IMR-90 (cell line): ENCODE data around the gene PRSS38. TPM values are rescaled to one million over a fixed set of nuclear protein-coding genes. Genes with fewer than 3 reads are reported as not detected.

ENCODE experiments used
- ATAC-seq: fragments of 200-7000 bp; cut with Tn5 transposase; 2 replicates; pipeline ENCODE4 v1.9.1; 2020; ENCODE audit warnings: low read depth, mild to moderate bottlenecking, moderate library complexity
- BruUV-seq: library from RNA; stranded (reverse); fragments of 400-500 nt; replicated peaks from 2 replicates; lab custom pipeline; 2021; lab: Mats Ljungman, UMichigan
- CTCF ChIA-PET: fragments of 300-600 bp; formaldehyde crosslinking; extraction: SDS; loops from one replicate; lab custom pipeline; 2021; ENCODE audit warnings: antibody characterized with exemption; lab: Yijun Ruan, JAX
- POLR2A ChIA-PET: fragments of 300-600 bp; sonication (Branson Sonifier 250); formaldehyde crosslinking; loops from one replicate; lab custom pipeline; 2022; ENCODE audit warnings: antibody characterized with exemption; ENCODE audit not compliant: unreplicated experiment; lab: Charles Lee
- DNase-seq: peaks from one replicate; pipeline ENCODE4 v3.0.0; 2013
- H2AFZ ChIP-seq: replicated peaks from 2 replicates; pipeline ENCODE3; 2013; ENCODE audit warnings: low read length, mild to moderate bottlenecking; ENCODE audit not compliant: poor library complexity
- H2AK5ac ChIP-seq: 2 replicates; pipeline ENCODE4 v1.6.1; 2013; ENCODE audit warnings: low read depth, low read length, inconsistent platforms
- H2AK9ac ChIP-seq: replicated peaks from 2 replicates; pipeline ENCODE3; 2013; ENCODE audit warnings: mild to moderate bottlenecking, low read depth, low read length, moderate library complexity; ENCODE audit not compliant: poor library complexity
- H2BK120ac ChIP-seq: 2 replicates; pipeline ENCODE4 v1.6.1; 2013; ENCODE audit warnings: low read depth, low read length, inconsistent platforms
- H2BK15ac ChIP-seq: 3 replicates; pipeline ENCODE4 v1.6.1; 2013; ENCODE audit warnings: low read depth, low read length, inconsistent platforms
- H2BK20ac ChIP-seq: 2 replicates; pipeline ENCODE4 v1.6.1; 2013; ENCODE audit warnings: low read depth, mild to moderate bottlenecking, inconsistent platforms, low read length, moderate library complexity
- H2BK5ac ChIP-seq: 2 replicates; pipeline ENCODE4 v1.6.1; 2013; ENCODE audit warnings: mild to moderate bottlenecking, low read depth, low read length, inconsistent platforms; ENCODE audit not compliant: poor library complexity, severe bottlenecking
- H3K14ac ChIP-seq: replicated peaks from 2 replicates; pipeline ENCODE4 v1.6.1; 2013; ENCODE audit warnings: low read depth, low read length, inconsistent platforms
- H3K18ac ChIP-seq: 2 replicates; pipeline ENCODE4 v1.6.1; 2013; ENCODE audit warnings: low read depth, low read length, control low read depth
- H3K23ac ChIP-seq: 2 replicates; pipeline ENCODE4 v1.6.1; 2013; ENCODE audit warnings: low read depth, low read length, inconsistent platforms
- H3K27ac ChIP-seq: 2 replicates; pipeline ENCODE4 v1.5.1; 2013; ENCODE audit warnings: mild to moderate bottlenecking, control low read depth, low read length; ENCODE audit not compliant: insufficient read depth
- H3K27me3 ChIP-seq: 2 replicates; pipeline ENCODE4 v1.6.1; 2013; ENCODE audit warnings: low read length; ENCODE audit not compliant: control insufficient read depth, insufficient read depth
- H3K36me3 ChIP-seq: 2 replicates; pipeline ENCODE4 v1.6.1; 2013; ENCODE audit warnings: low read length, mixed read lengths; ENCODE audit not compliant: control insufficient read depth, insufficient read depth
- H3K4ac ChIP-seq: 2 replicates; pipeline ENCODE4 v1.6.1; 2013; ENCODE audit warnings: low read depth, low read length, inconsistent platforms
- H3K4me1 ChIP-seq: 2 replicates; pipeline ENCODE4 v1.6.1; 2013; ENCODE audit warnings: low read length, mixed read lengths; ENCODE audit not compliant: control insufficient read depth, insufficient read depth
- H3K4me2 ChIP-seq: 2 replicates; pipeline ENCODE4 v1.6.1; 2013; ENCODE audit warnings: low read depth, mild to moderate bottlenecking, control low read depth, low read length, moderate library complexity
- H3K4me3 ChIP-seq: 2 replicates; pipeline ENCODE4 v1.5.1; 2013; ENCODE audit warnings: low read depth, mild to moderate bottlenecking, control low read depth, low read length, moderate library complexity; ENCODE audit not compliant: insufficient read depth
- H3K56ac ChIP-seq: 2 replicates; pipeline ENCODE4 v1.6.1; 2013; ENCODE audit warnings: low read length, inconsistent platforms; ENCODE audit not compliant: insufficient read depth; ENCODE audit errors: extremely low read depth
- H3K79me1 ChIP-seq, 2 experiments: 2 replicates each; pipeline ENCODE4 v1.6.1; 2013; ENCODE audit warnings: low read length in 2 of 2, inconsistent platforms in 1 of 2, low read depth in 1 of 2
- H3K9ac ChIP-seq: 2 replicates; pipeline ENCODE4 v1.6.1; 2013; ENCODE audit warnings: low read depth, low read length, control low read depth
- H3K9me1 ChIP-seq: 2 replicates; pipeline ENCODE4 v1.6.1; 2013; ENCODE audit warnings: low read length, inconsistent platforms; ENCODE audit not compliant: insufficient read depth
- H3K9me3 ChIP-seq: 2 replicates; pipeline ENCODE4 v1.6.1; 2013; ENCODE audit warnings: low read length; ENCODE audit not compliant: control insufficient read depth, insufficient read depth
- H4K20me1 ChIP-seq: 2 replicates; pipeline ENCODE4 v1.6.1; 2013; ENCODE audit warnings: low read length, inconsistent platforms; ENCODE audit not compliant: insufficient read depth
- H4K5ac ChIP-seq: 2 replicates; pipeline ENCODE4 v1.6.1; 2013; ENCODE audit warnings: mild to moderate bottlenecking, low read depth, low read length, control low read depth
- H4K8ac ChIP-seq, 2 experiments: 2 replicates each; pipeline ENCODE4 v1.6.1; 2013; ENCODE audit warnings: low read depth in 2 of 2, low read length in 2 of 2, control low read depth in 1 of 2, inconsistent platforms in 1 of 2
- H4K91ac ChIP-seq: 2 replicates; pipeline ENCODE4 v1.6.1; 2013; ENCODE audit warnings: low read depth, low read length, inconsistent platforms; ENCODE audit not compliant: insufficient read depth
- CHD1 ChIP-seq: IDR thresholded peaks from 2 replicates; pipeline ENCODE4 v1.6.1; 2012; ENCODE audit warnings: low read depth, low read length, improper control_type of control experiment
- WGBS, 2 experiments: methylation state at CpG; one replicate each; pipeline versions ENCODE4 v1.1.5 to v1.1.7; 2013; ENCODE audit warnings: missing lambda C conversion rate in 2 of 2; ENCODE audit not compliant: insufficient read length in 1 of 2; ENCODE audit errors: extremely low coverage in 2 of 2; 5-methylcytosine and 5-hydroxymethylcytosine counted together
- dilution Hi-C: fragments of 300-500 bp; cut with HindIII; formaldehyde crosslinking; loops from one replicate; pipeline ENCODE4 v1.14.3; 2018; ENCODE audit warnings: low sequenced_read_pairs; ENCODE audit not compliant: unreplicated experiment
- in situ Hi-C: fragments of 300-500 bp; cut with MboI; formaldehyde crosslinking; loops from 3 replicates; pipeline ENCODE4 v1.14.3; 2019; ENCODE audit warnings: low sequenced_read_pairs, inconsistent platforms, mixed read lengths
- intact Hi-C: fragments of 100-400 bp; cut with micrococcal nuclease; formaldehyde crosslinking; loops from 2 replicates; pipeline ENCODE4 v1.10.0; 2022
- polyA plus RNA-seq, 3 experiments: library from polyadenylated mRNA; depleted of rRNA; stranded (reverse); fragments of >200 nt; gene quantifications; 2 replicates each; pipeline ENCODE4 v1.2.3, GENCODE V29; 2012; ENCODE audit warnings: low replicate concordance in 1 of 3
- total RNA-seq: library from RNA; depleted of rRNA; stranded (reverse); fragments of >200 nt; gene quantifications from 2 replicates; pipeline ENCODE4 v1.2.3, GENCODE V29; 2012

PRSS38 gene
- total and polyA plus RNA-seq, 2 of the 4 experiments (the other 2 are of a cell fraction): not detected

DNA sequence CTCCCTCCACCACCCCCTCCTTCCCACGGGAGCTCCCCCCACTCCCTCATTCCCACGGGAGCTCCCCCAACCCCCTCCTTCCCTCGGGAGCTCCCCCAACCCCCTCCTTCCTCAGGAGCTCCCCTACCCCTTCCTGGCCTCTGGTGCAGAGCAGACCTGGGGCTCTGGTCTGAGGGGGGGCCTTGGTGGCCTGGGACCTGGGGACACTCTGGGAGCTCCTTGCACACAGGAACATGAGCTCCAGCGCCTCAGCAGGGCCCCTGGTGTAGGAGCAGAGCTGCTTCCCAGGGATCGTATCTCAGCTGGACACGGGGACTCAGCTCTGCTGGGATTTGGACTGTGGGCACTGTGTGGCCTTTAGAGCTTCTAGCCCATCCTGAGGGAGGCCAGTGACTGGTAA lies 19.7 kb upstream of the PRSS38 start:
- no TSS peak for BruUV-seq
- H3K79me1 ChIP-seq: no peaks in the 10 kb centered on the region
- no peak overlapping the region for H3K18ac ChIP-seq
- H3K14ac ChIP-seq: no peak overlapping the region
- ChIA-PET POLR2A (interaction anchor here (0.9 to 1.0 kb wide), 2 partner anchors 13 to 22 kb away, joined by 3 to 6 read pairs; no protein-coding TSS in a partner anchor), CTCF (interaction anchor here (0.5 kb wide), 1 partner anchor 152 kb away, joined by 6 read pairs; no protein-coding TSS in a partner anchor)
- H3K9me3 ChIP-seq: no peaks in the 10 kb centered on the region
- no peak overlapping the region for H3K23ac ChIP-seq
- H2BK5ac ChIP-seq: no peak overlapping the region
- H4K5ac ChIP-seq: no peak overlapping the region
- no peak overlapping the region for H2AK5ac ChIP-seq
- no peak overlapping the region for H3K4ac ChIP-seq
- no peak overlapping the region for H3K27ac ChIP-seq
- no peaks in the 10 kb centered on the region for H4K20me1 ChIP-seq
- ATAC-seq (no peak), DNase-seq (no peak)
- peaks cover 12% of the 10 kb centered on the region; the same call in 1 of the 2 replicates for H3K9me1 ChIP-seq
- no peak overlapping the region for H4K8ac ChIP-seq
- H3K27me3 ChIP-seq: peaks cover 11% of the 10 kb centered on the region
- H3K4me2 ChIP-seq: no peak overlapping the region
- peaks cover 17% of the 10 kb centered on the region for H3K4me1 ChIP-seq
- in situ Hi-C loops (no loop called here), dilution Hi-C loops (no loop called here), intact Hi-C loops (no loop called here)
- H3K56ac ChIP-seq: no peak overlapping the region
- no peak overlapping the region for H3K9ac ChIP-seq
- no peak overlapping the region for H2BK120ac ChIP-seq
- WGBS, 2 experiments: no CpG with 5 or more reads among the region's 6 CpGs
- H3K4me3 ChIP-seq: no peak overlapping the region
- H2BK15ac ChIP-seq: no peak overlapping the region
- no peak overlapping the region for H2BK20ac ChIP-seq
- no peaks in the 10 kb centered on the region for H3K36me3 ChIP-seq
- H4K91ac ChIP-seq: no peak overlapping the region
- H2AK9ac ChIP-seq: no peak overlapping the region
- no peak overlapping the region for H2AFZ ChIP-seq
- no peak for TF ChIP-seq CHD1
